ENCODE measurements around the gene RPS15. TPM values are rescaled to one million over a fixed set of nuclear protein-coding genes. Genes with fewer than 3 reads are reported as not detected.

Gene RPS15
- total and polyA plus RNA-seq, 2 of the 13 experiments (the other 11 are each of a cell fraction or from before 2014, with no cell fraction given) = 695 to 1,411 TPM

DNA sequence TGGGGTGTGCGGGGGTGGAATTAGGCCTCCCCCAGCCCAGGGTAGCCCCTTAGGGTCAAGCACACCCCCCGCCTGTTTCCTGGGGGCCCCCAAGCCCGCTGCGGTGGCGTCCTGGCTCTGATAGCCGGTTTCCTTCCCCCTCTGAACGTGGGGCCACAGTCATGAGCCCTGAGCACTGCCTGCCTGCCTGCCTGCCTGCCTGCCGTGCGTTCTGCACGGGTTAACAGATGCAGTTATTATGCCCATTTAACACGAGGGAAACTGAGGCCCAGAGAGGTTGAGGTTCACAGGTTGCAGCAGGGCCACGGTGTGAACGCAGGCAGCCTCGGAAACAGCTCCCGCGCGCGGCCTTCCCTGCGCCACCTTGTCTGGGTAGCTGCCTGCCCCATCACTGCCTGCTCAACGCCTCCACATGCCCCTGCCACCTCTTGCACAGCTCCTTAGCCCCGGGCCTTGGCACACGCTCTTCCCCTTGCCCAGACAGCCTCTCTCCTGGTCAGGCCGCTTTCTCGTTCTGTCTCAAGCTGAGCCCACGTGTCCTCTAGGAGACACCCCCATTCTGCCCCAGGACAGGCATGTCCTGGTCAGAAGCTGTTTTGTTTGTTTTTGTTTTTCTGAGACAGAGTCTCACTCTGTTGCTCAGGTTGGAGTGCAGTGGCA lies 35.7 kb upstream of the RPS15 start (continued):
- TF ChIP-seq, protein P1, sequence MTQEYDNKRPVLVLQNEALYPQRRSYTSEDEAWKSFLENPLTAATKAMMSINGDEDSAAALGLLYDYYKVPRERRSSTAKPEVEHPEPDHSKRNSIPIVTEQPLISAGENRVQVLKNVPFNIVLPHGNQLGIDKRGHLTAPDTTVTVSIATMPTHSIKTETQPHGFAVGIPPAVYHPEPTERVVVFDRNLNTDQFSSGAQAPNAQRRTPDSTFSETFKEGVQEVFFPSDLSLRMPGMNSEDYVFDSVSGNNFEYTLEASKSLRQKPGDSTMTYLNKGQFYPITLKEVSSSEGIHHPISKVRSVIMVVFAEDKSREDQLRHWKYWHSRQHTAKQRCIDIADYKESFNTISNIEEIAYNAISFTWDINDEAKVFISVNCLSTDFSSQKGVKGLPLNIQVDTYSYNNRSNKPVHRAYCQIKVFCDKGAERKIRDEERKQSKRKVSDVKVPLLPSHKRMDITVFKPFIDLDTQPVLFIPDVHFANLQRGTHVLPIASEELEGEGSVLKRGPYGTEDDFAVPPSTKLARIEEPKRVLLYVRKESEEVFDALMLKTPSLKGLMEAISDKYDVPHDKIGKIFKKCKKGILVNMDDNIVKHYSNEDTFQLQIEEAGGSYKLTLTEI (CRISPR knock-in tag; conservative IDR thresholded peaks at IDR 0.05) = no peak
- TF ChIP-seq PPARG (CRISPR knock-in tag; conservative IDR thresholded peaks at IDR 0.05) (no peak), ZKSCAN1 (IDR thresholded peaks at IDR 0.05; ENCODE audit: low read length) (no peak), DPF2 (CRISPR knock-in tag; IDR thresholded peaks at IDR 0.05; ENCODE audit: borderline replicate concordance, low read depth) (no peak), NFATC3 (CRISPR knock-in tag; IDR thresholded peaks at IDR 0.05) (no peak), ATAD3A (CRISPR knock-in tag; IDR thresholded peaks at IDR 0.05) (no peak), ZNF570 (CRISPR knock-in tag; IDR thresholded peaks at IDR 0.05; ENCODE audit: borderline replicate concordance) (no peak), RAD21 (CRISPR knock-in tag; IDR thresholded peaks at IDR 0.05) (no peak), ZC3H13 (CRISPR knock-in tag; IDR thresholded peaks at IDR 0.05) (no peak), IRX3 (CRISPR knock-in tag; IDR thresholded peaks at IDR 0.05; ENCODE audit: borderline replicate concordance, low read depth) (no peak), GABPA (IDR thresholded peaks at IDR 0.05; ENCODE audit: low read depth, low read length) (no peak), GABPA (CRISPR knock-in tag; IDR thresholded peaks at IDR 0.05; ENCODE audit: low read depth) (no peak), DMAP1 (CRISPR knock-in tag; IDR thresholded peaks at IDR 0.05) (no peak), ZNF562 (CRISPR knock-in tag; IDR thresholded peaks at IDR 0.05; ENCODE audit: borderline replicate concordance) (no peak), ZFY (CRISPR knock-in tag; IDR thresholded peaks at IDR 0.05) (peak; percentile 20; the same call in 1 of the 2 replicates), ZKSCAN5 (CRISPR knock-in tag; IDR thresholded peaks at IDR 0.05) (no peak), HDAC2 (CRISPR knock-in tag; IDR thresholded peaks at IDR 0.05) (no peak), ZNF331 (CRISPR knock-in tag; IDR thresholded peaks at IDR 0.05) (no peak), ZKSCAN8 (CRISPR knock-in tag; IDR thresholded peaks at IDR 0.05; ENCODE audit: borderline replicate concordance) (no peak), MYNN (CRISPR knock-in tag; IDR thresholded peaks at IDR 0.05; ENCODE audit: low read depth) (no peak)
- TF ChIP-seq, protein P2, sequence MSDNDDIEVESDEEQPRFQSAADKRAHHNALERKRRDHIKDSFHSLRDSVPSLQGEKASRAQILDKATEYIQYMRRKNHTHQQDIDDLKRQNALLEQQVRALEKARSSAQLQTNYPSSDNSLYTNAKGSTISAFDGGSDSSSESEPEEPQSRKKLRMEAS (IDR thresholded peaks at IDR 0.05) = peak; percentile 40; the same call in 1 of the 2 replicates
- TF ChIP-seq, protein P3, sequence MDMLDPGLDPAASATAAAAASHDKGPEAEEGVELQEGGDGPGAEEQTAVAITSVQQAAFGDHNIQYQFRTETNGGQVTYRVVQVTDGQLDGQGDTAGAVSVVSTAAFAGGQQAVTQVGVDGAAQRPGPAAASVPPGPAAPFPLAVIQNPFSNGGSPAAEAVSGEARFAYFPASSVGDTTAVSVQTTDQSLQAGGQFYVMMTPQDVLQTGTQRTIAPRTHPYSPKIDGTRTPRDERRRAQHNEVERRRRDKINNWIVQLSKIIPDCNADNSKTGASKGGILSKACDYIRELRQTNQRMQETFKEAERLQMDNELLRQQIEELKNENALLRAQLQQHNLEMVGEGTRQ (IDR thresholded peaks at IDR 0.05; ENCODE audit: low read depth, low read length) = no peak
- TF ChIP-seq, protein P3 (CRISPR knock-in tag; IDR thresholded peaks at IDR 0.05; ENCODE audit: borderline replicate concordance) = no peak
- TF ChIP-seq, protein P4, sequence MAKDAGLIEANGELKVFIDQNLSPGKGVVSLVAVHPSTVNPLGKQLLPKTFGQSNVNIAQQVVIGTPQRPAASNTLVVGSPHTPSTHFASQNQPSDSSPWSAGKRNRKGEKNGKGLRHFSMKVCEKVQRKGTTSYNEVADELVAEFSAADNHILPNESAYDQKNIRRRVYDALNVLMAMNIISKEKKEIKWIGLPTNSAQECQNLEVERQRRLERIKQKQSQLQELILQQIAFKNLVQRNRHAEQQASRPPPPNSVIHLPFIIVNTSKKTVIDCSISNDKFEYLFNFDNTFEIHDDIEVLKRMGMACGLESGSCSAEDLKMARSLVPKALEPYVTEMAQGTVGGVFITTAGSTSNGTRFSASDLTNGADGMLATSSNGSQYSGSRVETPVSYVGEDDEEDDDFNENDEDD (CRISPR knock-in tag; IDR thresholded peaks at IDR 0.05; ENCODE audit: borderline replicate concordance) = no peak
- TF ChIP-seq, protein P5, sequence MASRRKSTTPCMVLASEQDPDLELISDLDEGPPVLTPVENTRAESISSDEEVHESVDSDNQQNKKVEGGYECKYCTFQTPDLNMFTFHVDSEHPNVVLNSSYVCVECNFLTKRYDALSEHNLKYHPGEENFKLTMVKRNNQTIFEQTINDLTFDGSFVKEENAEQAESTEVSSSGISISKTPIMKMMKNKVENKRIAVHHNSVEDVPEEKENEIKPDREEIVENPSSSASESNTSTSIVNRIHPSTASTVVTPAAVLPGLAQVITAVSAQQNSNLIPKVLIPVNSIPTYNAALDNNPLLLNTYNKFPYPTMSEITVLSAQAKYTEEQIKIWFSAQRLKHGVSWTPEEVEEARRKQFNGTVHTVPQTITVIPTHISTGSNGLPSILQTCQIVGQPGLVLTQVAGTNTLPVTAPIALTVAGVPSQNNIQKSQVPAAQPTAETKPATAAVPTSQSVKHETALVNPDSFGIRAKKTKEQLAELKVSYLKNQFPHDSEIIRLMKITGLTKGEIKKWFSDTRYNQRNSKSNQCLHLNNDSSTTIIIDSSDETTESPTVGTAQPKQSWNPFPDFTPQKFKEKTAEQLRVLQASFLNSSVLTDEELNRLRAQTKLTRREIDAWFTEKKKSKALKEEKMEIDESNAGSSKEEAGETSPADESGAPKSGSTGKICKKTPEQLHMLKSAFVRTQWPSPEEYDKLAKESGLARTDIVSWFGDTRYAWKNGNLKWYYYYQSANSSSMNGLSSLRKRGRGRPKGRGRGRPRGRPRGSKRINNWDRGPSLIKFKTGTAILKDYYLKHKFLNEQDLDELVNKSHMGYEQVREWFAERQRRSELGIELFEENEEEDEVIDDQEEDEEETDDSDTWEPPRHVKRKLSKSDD (CRISPR knock-in tag; IDR thresholded peaks at IDR 0.05; ENCODE audit: low read depth) = peak; percentile 29; the same call in 1 of the 2 replicates
